Stimulated activated CD8-positive, alpha-beta memory T cell treated with anti-CD3 and anti-CD28 coated beads, Interleukin-2, amount 100 ng/mL, for 1 hour (primary cell): ENCODE data around the gene HCN4.
"Not testable (repeated sequence)": the region's sequence is repeated elsewhere in the genome, so short reads cannot be mapped to it uniquely, and the experiment has no call there.

ENCODE experiments used
- DNase-seq, 2 donors: peaks; one replicate each; pipeline ENCODE4 v3.0.0-alpha.2; 2020; ENCODE audit warnings: low read depth in 2 of 2

The HCN4 gene

DNA sequence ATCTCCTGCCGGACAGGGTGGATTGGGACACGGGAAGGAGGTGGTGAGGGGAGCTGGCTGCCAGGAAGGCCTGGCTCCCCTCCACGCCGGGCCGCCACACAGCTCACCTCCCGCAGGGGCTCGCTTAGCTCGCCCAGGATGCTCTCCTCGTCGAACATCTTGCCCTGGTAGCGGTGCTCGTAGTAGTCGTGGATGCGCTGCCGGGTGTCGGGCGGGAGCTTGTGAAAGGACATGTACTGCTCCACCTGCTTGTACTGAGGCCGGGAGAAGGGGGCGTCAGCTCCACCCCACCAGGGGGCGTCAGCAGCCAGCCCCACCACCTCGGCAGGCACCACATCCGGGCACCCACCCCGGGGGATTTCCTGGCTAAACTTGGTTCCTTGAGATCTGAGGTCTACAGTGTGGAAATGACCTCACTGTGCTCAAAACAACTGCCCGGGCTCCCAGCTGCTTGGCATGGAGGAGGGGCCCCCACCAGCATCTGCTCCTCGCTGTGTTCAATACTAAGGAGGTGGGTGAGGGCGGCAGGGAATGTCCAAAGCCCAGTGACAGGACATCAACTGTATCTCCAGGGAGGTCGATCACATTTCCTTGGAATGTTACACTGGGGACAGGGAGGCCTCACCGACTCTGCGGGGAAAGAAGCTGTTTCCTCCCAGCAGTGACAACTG, 43.4 kb downstream of the HCN4 start:
- no peak for DNase-seq

GRCh38 chr15:73324496-73325170, 44.1 kb downstream of the HCN4 start:
- no peak for DNase-seq

DNA sequence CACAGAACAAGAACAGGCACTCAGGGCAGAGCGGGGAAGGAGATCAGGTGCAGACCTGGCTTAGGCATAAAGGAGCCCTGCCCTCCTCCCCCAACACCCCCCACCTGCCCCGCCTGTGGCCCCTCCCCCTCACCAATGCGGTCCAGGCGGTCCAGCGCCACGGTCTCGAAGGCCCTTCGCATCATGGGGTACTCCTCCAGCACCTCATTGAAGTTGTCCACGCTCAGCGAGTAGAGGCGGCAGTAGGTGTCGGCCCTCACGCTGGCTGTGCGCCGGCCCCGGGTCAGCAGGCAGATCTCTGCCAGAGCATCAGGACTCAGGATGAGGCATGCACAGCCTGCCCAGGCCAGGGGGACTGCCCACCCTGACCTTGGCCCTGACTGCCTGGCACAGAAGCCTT, 44.8 kb downstream of the HCN4 start:
- no peak for DNase-seq

DNA sequence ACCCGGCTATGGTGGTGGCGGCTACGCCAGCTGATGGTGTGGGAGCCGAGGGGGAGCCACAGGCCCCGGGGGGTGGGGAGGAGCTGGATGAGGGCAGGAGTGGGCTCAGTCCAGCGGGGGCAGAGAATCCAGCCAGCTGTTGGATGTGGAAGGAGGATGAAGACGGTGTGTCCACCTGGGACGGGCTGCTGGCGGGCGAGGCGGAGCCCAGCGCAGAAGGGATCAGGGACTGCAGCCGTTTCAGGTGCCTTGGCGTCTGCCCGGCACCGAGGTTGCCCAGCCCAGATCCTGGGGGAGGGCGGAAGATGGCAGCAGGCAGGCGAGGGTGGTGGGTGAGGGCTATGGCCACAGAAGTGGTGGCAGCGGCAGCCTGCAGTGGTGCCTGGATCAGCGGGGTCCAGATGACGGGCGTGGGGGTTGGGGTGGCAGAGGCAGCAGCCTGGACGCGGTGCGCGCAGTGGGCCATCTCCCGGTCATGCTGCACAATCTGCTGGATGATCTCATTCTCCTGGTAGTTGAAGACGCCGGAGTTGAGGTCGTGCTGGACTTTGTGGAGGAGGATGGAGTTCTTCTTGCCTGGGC, 45.3 kb downstream of the HCN4 start:
- no peak for DNase-seq

GRCh38 chr15:73322665-73323373, 45.9 kb downstream of the HCN4 start:
- DNase-seq = no peak

DNA sequence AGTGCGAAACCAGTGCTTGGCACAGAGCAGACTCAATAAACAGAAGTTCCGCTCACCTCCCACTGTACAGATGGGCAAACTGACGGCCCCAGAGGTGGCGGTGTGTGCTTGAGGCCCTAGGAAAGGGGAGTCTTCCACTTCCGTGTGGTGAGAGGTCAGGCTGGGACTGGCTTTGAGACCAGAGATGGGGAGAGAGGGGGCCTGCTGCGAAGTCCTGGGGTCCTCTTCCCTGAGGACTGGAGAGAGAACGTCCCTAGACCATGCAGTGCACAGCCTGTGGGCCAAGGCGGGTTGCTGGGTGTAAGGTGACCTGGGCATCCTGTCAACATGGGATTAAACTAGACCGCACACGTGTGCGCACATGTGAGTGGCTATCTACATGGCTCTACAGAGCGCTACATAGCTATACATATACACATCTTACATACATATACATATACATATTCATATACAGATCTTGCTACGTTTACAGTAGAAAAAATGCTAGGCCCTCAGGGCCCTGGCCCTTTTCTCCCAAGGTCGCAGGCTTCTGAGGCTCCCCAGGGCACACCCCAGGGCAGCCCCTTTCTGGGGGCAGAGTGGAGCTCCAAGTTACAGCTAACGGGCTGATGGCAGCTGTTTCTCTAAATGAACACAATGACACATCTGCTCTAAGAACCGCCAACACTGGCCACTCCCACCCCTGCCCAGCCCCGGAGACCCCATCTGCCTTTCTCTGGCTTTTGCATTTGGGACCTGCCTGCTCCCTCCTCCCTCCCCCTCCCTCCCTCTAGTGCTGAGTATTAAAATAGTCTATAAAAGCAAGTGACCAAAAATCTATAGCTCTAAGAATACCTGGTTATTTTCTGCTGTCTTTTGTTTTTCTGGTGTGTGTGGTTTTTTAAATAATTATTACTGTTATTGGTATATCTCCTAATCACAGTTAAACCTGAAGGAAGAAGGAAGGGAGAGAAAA, 47.0 kb downstream of the HCN4 start:
- DNase-seq = no peak

GRCh38 chr15:73320619-73321180, 48.1 kb downstream of the HCN4 start:
- no peak for DNase-seq

- DNase-seq = no peak
These were observed 49.1 kb downstream of the HCN4 start for GRCh38 chr15:73319460-73320245.

DNA sequence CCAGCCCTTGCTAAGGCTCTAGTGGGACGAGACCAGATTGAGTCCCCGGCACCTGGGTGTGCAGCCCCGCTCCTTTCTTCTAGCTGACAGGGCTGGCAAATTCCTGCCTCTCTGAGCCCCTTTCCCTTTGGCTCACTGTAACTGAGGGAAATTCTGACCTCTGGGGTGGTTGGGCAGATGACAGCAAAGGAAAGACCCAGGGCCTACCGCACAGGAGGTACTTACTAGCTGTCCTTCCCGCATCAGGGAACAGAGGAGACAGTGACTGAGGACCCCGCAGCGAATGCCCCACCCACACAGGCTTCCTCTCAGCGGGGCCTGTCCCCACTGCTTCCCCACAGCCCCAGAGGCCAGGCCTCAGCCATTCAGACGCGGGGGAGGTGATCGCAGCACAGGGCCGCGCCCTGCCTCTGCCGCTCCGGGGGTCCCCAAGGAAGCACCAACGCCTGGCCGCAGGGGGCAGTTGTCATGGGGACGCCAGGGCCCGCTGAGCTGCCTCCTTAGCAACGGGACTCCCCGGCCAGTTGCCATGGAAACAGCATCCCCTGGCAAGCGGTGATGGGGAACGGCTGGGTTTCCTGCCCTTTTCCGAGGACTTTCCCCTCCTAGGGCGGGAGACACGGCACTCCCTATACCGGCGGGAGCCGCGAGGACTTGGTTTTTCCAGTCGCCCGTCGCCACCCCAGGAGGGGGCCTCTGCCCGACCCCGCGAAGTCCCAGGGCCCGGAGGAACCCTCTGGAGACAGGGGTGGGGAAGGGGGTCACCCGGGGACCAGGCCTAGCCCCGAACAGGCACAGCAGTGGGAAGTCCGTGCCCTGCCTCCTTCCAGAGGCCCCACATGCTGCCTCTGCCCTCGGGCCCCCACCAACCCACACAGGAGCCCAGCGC, 50.1 kb downstream of the HCN4 start:
- DNase-seq = no peak

DNA sequence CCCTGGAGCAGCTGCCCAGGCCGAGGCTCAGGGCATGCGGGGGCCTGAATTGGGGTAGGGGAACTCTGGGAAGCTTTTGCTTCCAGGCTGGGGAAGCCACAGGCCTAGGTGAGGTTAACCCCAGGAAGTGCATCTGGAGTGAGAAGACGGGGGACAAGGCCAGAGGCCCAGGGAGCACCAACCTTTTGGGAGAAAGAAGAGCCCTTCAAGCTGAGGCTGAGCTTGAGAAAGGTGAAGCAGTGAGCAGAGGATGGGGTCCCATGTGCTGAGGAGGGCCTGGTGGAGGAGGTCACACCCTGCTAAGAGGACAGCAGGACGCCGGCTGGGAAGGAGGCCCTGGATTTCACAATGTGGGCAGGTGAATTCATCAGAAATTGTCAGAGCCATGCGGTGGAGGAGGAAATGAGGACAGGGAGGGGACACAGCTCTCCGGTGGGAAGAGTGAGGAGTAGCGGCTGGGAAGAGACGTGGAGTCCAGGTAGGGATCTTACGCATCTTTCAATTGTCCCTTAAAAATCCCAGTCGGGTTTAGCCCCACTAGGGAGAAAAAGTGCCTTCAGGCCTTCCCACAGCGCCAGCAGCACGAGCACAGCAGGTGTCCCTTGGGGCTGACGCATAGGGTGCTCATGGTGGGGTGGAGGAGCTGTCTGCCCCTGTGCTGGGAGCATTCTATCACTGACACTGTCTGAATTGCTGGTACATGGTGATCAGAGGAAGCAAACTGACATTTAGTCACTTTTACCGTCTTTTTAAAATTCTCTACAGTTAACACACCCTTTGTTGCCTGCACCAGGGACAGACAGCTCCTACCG, 50.9 kb downstream of the HCN4 start:
- DNase-seq = no peak

- no peak for DNase-seq
These were observed 54.9 kb downstream of the HCN4 start for GRCh38 chr15:73313861-73314260.

DNA sequence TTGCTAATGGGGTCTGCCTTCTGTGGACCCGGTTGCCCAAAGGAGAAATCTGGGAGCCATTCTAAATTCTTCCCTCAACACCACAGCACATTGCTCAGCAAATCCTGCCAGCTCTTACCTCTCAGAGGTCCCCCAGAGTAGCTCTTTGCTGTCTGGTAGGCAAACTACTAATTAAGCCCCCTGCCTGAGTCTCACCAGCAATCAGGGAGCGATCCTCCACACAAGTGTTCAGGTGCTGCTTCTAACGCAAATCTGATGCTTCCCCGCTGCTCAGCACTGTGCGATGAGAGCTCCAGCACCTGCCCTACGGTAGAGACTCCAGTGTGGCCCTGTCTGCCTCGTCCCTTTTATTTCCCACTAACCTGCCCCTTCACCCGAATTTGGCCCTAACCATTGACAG, 60.5 kb downstream of the HCN4 start:
- DNase-seq = no peak

DNA sequence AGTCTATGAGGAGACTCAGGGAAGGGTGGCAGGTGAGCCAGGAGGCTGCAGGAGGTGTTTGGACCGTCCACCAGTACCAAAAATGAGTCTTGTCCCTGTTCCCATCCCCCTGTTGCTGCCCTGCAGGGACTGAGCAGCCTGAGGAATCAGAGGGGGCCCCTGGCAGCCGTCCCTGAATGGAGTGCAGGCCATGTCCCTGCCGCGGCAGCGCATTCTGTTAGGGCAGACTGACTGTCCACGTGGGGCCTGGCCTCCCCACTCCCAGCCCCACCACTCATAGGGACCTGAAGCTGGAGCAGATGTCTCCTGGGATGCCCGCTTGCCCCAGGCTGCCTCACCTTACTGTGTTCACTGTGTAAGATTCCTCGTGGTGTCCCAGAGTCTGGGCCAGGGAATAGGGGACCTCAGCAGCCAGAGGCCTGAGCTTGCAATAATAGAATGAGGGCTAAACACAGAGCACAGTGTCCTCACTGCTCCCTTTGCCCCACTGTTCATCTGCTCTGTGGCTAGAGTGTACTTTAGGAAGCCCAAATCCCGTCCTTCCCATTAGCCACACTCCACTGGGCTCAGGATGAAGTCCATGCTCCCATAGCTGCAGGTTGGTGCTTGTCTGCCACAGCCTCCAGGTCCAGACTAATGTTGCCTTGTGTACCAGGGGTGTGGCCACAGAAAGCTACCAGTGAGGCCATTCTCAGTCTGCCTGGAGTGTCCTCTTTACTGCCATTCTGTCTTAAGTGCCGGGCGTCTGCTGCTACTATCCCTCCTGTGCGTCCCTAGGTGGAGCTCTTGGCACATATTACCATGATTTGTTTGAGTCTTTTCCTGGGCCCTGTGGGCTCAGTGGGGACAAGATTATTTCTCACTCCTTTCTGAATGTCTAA, 63.2 kb downstream of the HCN4 start:
- no peak for DNase-seq

- no peak for DNase-seq
These were observed 65.1 kb downstream of the HCN4 start for GRCh38 chr15:73303636-73304035.

GRCh38 chr15:73300286-73300685, 68.5 kb downstream of the HCN4 start:
- DNase-seq = not testable (repeated sequence)

DNA sequence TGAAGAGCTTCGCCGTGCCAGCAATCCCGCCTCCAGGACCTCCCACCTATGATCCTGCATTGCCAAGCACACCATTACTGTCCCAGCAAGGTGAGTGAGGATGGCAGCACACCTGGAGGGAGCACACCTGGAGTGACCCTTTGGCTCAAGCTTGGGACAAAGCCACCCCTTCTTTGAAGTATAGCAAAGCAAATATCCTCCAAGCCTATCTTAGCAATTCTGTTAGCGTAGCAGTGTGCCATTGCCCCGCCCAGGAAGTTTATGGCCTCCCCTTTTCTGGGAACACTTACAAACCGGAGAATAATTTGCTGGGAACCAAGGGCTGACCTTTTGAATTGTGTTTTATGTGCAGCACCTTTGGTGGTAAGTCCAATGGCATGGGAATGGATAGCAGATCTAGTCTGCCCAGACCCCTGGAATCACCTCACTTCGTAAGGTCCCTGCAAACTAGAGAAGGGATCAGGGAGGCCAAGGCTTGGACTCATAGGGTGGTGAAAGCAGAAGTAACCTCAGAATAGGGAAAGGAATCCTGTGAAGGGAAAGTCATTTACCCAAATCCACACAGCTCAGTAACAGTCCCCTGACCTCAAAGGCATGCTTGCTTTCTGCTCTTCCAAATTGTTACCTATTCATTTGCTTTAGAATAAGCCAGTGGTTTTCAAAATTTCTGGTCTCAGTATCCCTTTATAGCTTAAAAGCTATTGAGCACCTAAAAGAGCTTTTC, 70.1 kb downstream of the HCN4 start:
- DNase-seq = no peak
